H9 (cell line): Measurements from ENCODE around the gene LSS. TPM values are rescaled to one million over a fixed set of nuclear protein-coding genes. Genes with fewer than 3 reads are reported as not detected.

Experiments
- DNase-seq: peaks from one replicate; pipeline ENCODE4 v3.0.0-alpha.2; 2017
- H2AFZ ChIP-seq: one replicate; pipeline ENCODE4 v1.6.1; 2013; ENCODE audit warnings: mild to moderate bottlenecking, low read length, control low read depth, moderate library complexity
- H2AK5ac ChIP-seq: 2 replicates; pipeline ENCODE4 v1.6.1; 2013; ENCODE audit warnings: low read length, control low read depth, mixed read lengths; ENCODE audit not compliant: insufficient read length
- H2BK120ac ChIP-seq: one replicate; pipeline ENCODE4 v1.6.1; 2013; ENCODE audit warnings: low read depth, mild to moderate bottlenecking, low read length, control low read depth, inconsistent platforms; ENCODE audit not compliant: poor library complexity, severe bottlenecking
- H2BK12ac ChIP-seq: 2 replicates; pipeline ENCODE4 v1.6.1; 2013; ENCODE audit warnings: low read length, control low read depth, mixed read lengths, low read depth; ENCODE audit not compliant: insufficient read length
- H2BK15ac ChIP-seq: 2 replicates; pipeline ENCODE4 v1.6.1; 2013; ENCODE audit warnings: low read depth, low read length, control low read depth
- H2BK20ac ChIP-seq: one replicate; pipeline ENCODE4 v1.6.1; 2013; ENCODE audit warnings: low read depth, mild to moderate bottlenecking, low read length, control low read depth, inconsistent platforms; ENCODE audit not compliant: poor library complexity, severe bottlenecking
- H2BK5ac ChIP-seq: 2 replicates; pipeline ENCODE4 v1.6.1; 2013; ENCODE audit warnings: low read length, control low read depth, mixed read lengths; ENCODE audit not compliant: insufficient read length
- H3K14ac ChIP-seq: 2 replicates; pipeline ENCODE4 v1.6.1; 2013; ENCODE audit warnings: low read length, control low read depth; ENCODE audit not compliant: insufficient read depth
- H3K18ac ChIP-seq: 2 replicates; pipeline ENCODE4 v1.6.1; 2013; ENCODE audit warnings: low read depth, mild to moderate bottlenecking, mixed read lengths, low read length, control low read depth; ENCODE audit not compliant: insufficient read length
- H3K23ac ChIP-seq: 2 replicates; pipeline ENCODE4 v1.6.1; 2013; ENCODE audit warnings: low read length, control low read depth, mixed read lengths, low read depth; ENCODE audit not compliant: insufficient read length
- H3K23me2 ChIP-seq: 2 replicates; pipeline ENCODE4 v1.6.1; 2013; ENCODE audit warnings: low read depth, mild to moderate bottlenecking, mixed read lengths, low read length, control low read depth; ENCODE audit not compliant: insufficient read length, poor library complexity, severe bottlenecking
- H3K27ac ChIP-seq: 2 replicates; pipeline ENCODE4 v1.5.1; 2013; ENCODE audit warnings: low read length, control low read depth, mixed read lengths, low read depth; ENCODE audit not compliant: insufficient read length
- H3K27me3 ChIP-seq: 2 replicates; pipeline ENCODE4 v1.6.1; 2013; ENCODE audit warnings: low read length, control low read depth, inconsistent platforms; ENCODE audit not compliant: insufficient read depth
- H3K4ac ChIP-seq: 2 replicates; pipeline ENCODE4 v1.6.1; 2013; ENCODE audit warnings: low read depth, mild to moderate bottlenecking, control low read depth, inconsistent platforms, low read length, moderate library complexity
- H3K4me1 ChIP-seq: 2 replicates; pipeline ENCODE4 v1.6.1; 2013; ENCODE audit warnings: low read length, control low read depth, inconsistent platforms; ENCODE audit not compliant: insufficient read depth
- H3K4me2 ChIP-seq: 2 replicates; pipeline ENCODE4 v1.6.1; 2013; ENCODE audit warnings: low read length, control low read depth, mixed read lengths; ENCODE audit not compliant: insufficient read length, insufficient read depth
- H3K56ac ChIP-seq: 2 replicates; pipeline ENCODE4 v1.6.1; 2013; ENCODE audit warnings: low read depth, mild to moderate bottlenecking, mixed read lengths, low read length, control low read depth; ENCODE audit not compliant: insufficient read length
- H3K79me1 ChIP-seq: 2 replicates; pipeline ENCODE4 v1.6.1; 2013; ENCODE audit warnings: low read depth, mild to moderate bottlenecking, moderate library complexity, low read length, control low read depth, inconsistent platforms; ENCODE audit not compliant: insufficient read depth, poor library complexity, severe bottlenecking
- H3K79me2 ChIP-seq: 2 replicates; pipeline ENCODE4 v1.6.1; 2013; ENCODE audit warnings: low read length, control low read depth, inconsistent platforms; ENCODE audit not compliant: insufficient read depth
- H3K9ac ChIP-seq: 2 replicates; pipeline ENCODE4 v1.6.1; 2013; ENCODE audit warnings: low read length, control low read depth, mixed read lengths; ENCODE audit not compliant: insufficient read length; ENCODE audit errors: extremely low read depth
- H3K9me3 ChIP-seq: one replicate; pipeline ENCODE4 v1.6.1; 2013; ENCODE audit warnings: low read depth, low read length, inconsistent platforms; ENCODE audit not compliant: control insufficient read depth
- H3T11ph ChIP-seq: one replicate; pipeline ENCODE4 v1.6.1; 2013; ENCODE audit warnings: mild to moderate bottlenecking, low read length, control low read depth, inconsistent platforms
- H4K20me1 ChIP-seq: one replicate; pipeline ENCODE4 v1.6.1; 2013; ENCODE audit not compliant: control insufficient read depth, insufficient read length, insufficient read depth
- H4K5ac ChIP-seq: 2 replicates; pipeline ENCODE4 v1.6.1; 2013; ENCODE audit warnings: low read depth, mild to moderate bottlenecking, mixed read lengths, low read length, control low read depth; ENCODE audit not compliant: insufficient read length
- H4K8ac ChIP-seq: replicated peaks from 2 replicates; pipeline ENCODE4 v1.6.1; 2013; ENCODE audit warnings: low read length, control low read depth, mixed read lengths, low read depth; ENCODE audit not compliant: insufficient read length
- H4K91ac ChIP-seq: 2 replicates; pipeline ENCODE4 v1.6.1; 2013; ENCODE audit warnings: low read depth, mild to moderate bottlenecking, moderate library complexity, mixed read lengths, low read length, control low read depth; ENCODE audit not compliant: insufficient read length
- H3K27ac Mint-ChIP-seq, 3 experiments: 2 replicates in 2 of 3; 3 replicates in 1 of 3; pipeline ENCODE4 v1.8.0; 2020 to 2021; ENCODE audit warnings: mixed read lengths in 3 of 3, mild to moderate bottlenecking in 1 of 3, moderate library complexity in 1 of 3
- H3K27me3 Mint-ChIP-seq: 2 replicates; pipeline ENCODE4 v1.8.0; 2021; ENCODE audit warnings: low read depth, mild to moderate bottlenecking, moderate library complexity, mixed read lengths
- H3K36me3 Mint-ChIP-seq, 3 experiments: 2 replicates in 2 of 3; 3 replicates in 1 of 3; pipeline ENCODE4 v1.8.0; 2020 to 2021; ENCODE audit warnings: low read depth in 3 of 3, mixed read lengths in 3 of 3; ENCODE audit not compliant: insufficient read depth in 1 of 3
- H3K4me1 Mint-ChIP-seq, 2 experiments: 2 replicates each; pipeline ENCODE4 v1.8.0; 2020; ENCODE audit warnings: mixed read lengths in 2 of 2
- H3K4me3 Mint-ChIP-seq, 2 experiments: 2 replicates in 1 of 2; 3 replicates in 1 of 2; pipeline ENCODE4 v1.8.0; 2020 to 2021; ENCODE audit warnings: mild to moderate bottlenecking in 2 of 2, mixed read lengths in 2 of 2, moderate library complexity in 1 of 2
- H3K9me3 Mint-ChIP-seq, 2 experiments: 2 replicates in 1 of 2; 3 replicates in 1 of 2; pipeline ENCODE4 v1.8.0; 2020; ENCODE audit warnings: mild to moderate bottlenecking in 2 of 2, mixed read lengths in 2 of 2, moderate library complexity in 1 of 2
- CTCF ChIP-seq: fragments of 200-600 bp; sonication (generic); conservative IDR thresholded peaks from 3 replicates; pipeline ENCODE4 v1.8.0; 2021; ENCODE audit warnings: antibody characterized with exemption, mild to moderate bottlenecking
- WGBS: extraction: QIAGEN DNeasy Blood & Tissue Kit; methylation state at CpG from one replicate; pipeline ENCODE4 v1.1.7; 2013; ENCODE audit warnings: missing lambda C conversion rate, low lambda C conversion rate, mixed read lengths; ENCODE audit not compliant: insufficient read length; ENCODE audit errors: extremely low coverage; 5-methylcytosine and 5-hydroxymethylcytosine counted together
- total RNA-seq: library from RNA; stranded (reverse); gene quantifications from 2 replicates; pipeline ENCODE4 v1.2.1, GENCODE V29; 2021

The LSS gene
- total RNA-seq, 1 experiment from 2014 or later: 69.2 TPM

DNA sequence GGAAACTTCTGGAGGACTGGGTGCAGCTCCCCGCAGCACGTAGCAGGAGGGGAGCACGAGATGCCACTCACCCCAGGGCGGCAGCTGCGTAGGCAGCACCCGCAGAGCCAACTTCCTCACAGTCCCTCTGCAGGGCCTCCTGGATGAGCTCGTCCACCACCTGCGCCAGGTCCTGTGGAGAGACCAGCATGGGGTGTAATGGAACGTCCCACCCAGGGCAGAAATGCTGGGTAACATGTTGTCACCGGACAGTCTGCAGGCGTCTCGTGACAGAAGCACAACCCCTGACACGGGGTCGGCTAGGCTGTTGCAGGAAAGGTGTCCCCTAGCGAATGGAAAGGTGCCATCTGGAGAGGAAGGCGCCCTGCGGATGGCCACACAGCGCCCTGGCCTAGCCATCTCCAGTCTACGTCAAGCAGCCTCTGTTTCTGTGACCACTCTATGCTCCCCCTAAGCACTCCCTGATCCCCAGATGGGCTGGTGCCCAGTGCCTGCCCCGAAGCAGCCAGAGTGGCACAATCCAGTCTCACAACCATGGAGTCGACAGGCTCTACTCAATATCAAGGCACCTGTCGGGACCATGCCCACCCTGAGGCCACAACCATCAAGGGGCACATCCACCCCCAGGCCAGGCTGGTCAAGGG lies 35.6 kb upstream of the LSS start:
- H2BK12ac ChIP-seq: no peak overlapping the region
- no peak overlapping the region for H2AK5ac ChIP-seq
- H3K79me2 ChIP-seq: no peaks in the 10 kb centered on the region
- no peak overlapping the region for H2BK20ac ChIP-seq
- no peak overlapping the region for H4K8ac ChIP-seq
- H2BK5ac ChIP-seq: no peak overlapping the region
- H2BK120ac ChIP-seq: no peak overlapping the region
- H2BK15ac ChIP-seq: no peak overlapping the region
- H3K4me3 Mint-ChIP-seq: no peak overlapping the region
- no CpG with 5 or more reads among the region's 22 CpGs for WGBS
- no peak overlapping the region for H4K5ac ChIP-seq
- H3K4me2 ChIP-seq: no peak overlapping the region
- no peaks in the 10 kb centered on the region for H3K79me1 ChIP-seq
- no peak overlapping the region for H3T11ph ChIP-seq
- no peaks in the 10 kb centered on the region for H3K4me1 ChIP-seq
- H3K23ac ChIP-seq: no peak overlapping the region
- H2AFZ ChIP-seq: no peak overlapping the region
- H3K23me2 ChIP-seq: no peaks in the 10 kb centered on the region
- no peak for DNase-seq
- no peaks in the 10 kb centered on the region for H3K27me3 Mint-ChIP-seq
- H3K18ac ChIP-seq: no peak overlapping the region
- no peak overlapping the region for H3K9ac ChIP-seq
- no peak overlapping the region for H4K91ac ChIP-seq
- H4K20me1 ChIP-seq: no peaks in the 10 kb centered on the region
- no peak overlapping the region for H3K56ac ChIP-seq
- no peak for TF ChIP-seq CTCF
- H3K9me3 ChIP-seq: no peaks in the 10 kb centered on the region
- H3K4me1 Mint-ChIP-seq: no peaks in the 10 kb centered on the region
- H3K27ac ChIP-seq: no peak overlapping the region
- H3K14ac ChIP-seq: no peak overlapping the region
- H3K36me3 Mint-ChIP-seq: peaks cover 35 to 80% (median 74%) of the 10 kb centered on the region in 3 experiments; a peak in 6 of 7 replicates
- no peak overlapping the region for H3K27ac Mint-ChIP-seq
- H3K27me3 ChIP-seq: no peaks in the 10 kb centered on the region
- H3K4ac ChIP-seq: no peak overlapping the region
- no peaks in the 10 kb centered on the region for H3K9me3 Mint-ChIP-seq
